ENCODE data around the gene GARIN1A. TPM values are rescaled to one million over a fixed set of nuclear protein-coding genes. Genes with fewer than 3 reads are reported as not detected.

The GARIN1A gene
- total and polyA plus RNA-seq, 2 of the 4 experiments (the other 2 are of a cell fraction): 0.18 to 1.4 TPM

DNA sequence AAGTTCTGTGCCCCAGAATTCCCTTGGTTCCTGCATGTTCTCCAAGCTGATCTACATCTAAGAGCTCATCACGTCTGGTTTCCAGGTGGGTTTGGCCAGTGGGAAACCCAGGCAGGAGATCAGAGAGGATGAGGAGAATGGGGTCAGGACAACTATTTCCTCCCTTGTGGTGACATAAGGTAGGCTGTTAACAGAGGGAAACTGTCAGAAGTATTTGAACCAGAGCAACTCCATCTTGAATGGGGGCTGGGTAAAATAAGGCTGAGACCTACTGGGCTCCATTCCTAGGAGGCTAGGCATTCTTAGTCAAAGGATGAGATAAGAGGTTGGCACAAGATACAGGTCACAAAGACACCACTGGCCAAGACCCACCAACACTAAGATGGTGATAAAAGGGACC is 19.1 kb downstream of the GARIN1A start:
- intact Hi-C loops (cut with micrococcal nuclease): no loop called here
- H3K4me2 ChIP-seq (ENCODE audit: low read depth, low read length): no peak overlapping the region
- no peak overlapping the region for H2AK5ac ChIP-seq (ENCODE audit: low read depth, low read length)
- ChIA-PET POLR2A (ENCODE audit: unreplicated experiment) (no interaction called here), CTCF (no interaction called here)
- no peak overlapping the region for H2BK120ac ChIP-seq (ENCODE audit: low read depth, low read length)
- no TSS peak for BruUV-seq (replicated peaks)
- no peaks in the 10 kb centered on the region for H4K20me1 ChIP-seq (ENCODE audit: insufficient read depth, low read length)
- no peak overlapping the region for H3K4ac ChIP-seq (ENCODE audit: low read depth, low read length)
- dilution Hi-C loops (cut with HindIII; ENCODE audit: low sequenced_read_pairs, unreplicated experiment): no loop called here
- no peak overlapping the region for H3K9ac ChIP-seq (ENCODE audit: low read depth, low read length)
- no peak overlapping the region for H3K27ac ChIP-seq (ENCODE audit: insufficient read depth, low read length)
- no peaks in the 10 kb centered on the region; the same call in 1 of the 2 replicates for H3K27me3 ChIP-seq (ENCODE audit: control insufficient read depth, insufficient read depth, low read length)
- no peak overlapping the region for H2BK5ac ChIP-seq (ENCODE audit: low read depth, low read length, poor library complexity, severe bottlenecking)
- H3K4me1 ChIP-seq (ENCODE audit: control insufficient read depth, insufficient read depth, low read length): no peaks in the 10 kb centered on the region
- no peak overlapping the region for H3K18ac ChIP-seq (ENCODE audit: low read depth, low read length)
- H3K79me1 ChIP-seq (ENCODE audit: low read depth in 1 of 2, low read length in 2 of 2): no peaks in the 10 kb centered on the region
- no peak overlapping the region for H3K56ac ChIP-seq (ENCODE audit: extremely low read depth, insufficient read depth, low read length)
- H2BK15ac ChIP-seq (ENCODE audit: low read depth, low read length): no peak overlapping the region
- no peaks in the 10 kb centered on the region for H3K36me3 ChIP-seq (ENCODE audit: control insufficient read depth, insufficient read depth, low read length)
- H4K5ac ChIP-seq (ENCODE audit: low read depth, low read length): no peak overlapping the region
- no peak for TF ChIP-seq RAD21 (IDR thresholded peaks at IDR 0.05; ENCODE audit: low read length)
- TF ChIP-seq, protein P1, sequence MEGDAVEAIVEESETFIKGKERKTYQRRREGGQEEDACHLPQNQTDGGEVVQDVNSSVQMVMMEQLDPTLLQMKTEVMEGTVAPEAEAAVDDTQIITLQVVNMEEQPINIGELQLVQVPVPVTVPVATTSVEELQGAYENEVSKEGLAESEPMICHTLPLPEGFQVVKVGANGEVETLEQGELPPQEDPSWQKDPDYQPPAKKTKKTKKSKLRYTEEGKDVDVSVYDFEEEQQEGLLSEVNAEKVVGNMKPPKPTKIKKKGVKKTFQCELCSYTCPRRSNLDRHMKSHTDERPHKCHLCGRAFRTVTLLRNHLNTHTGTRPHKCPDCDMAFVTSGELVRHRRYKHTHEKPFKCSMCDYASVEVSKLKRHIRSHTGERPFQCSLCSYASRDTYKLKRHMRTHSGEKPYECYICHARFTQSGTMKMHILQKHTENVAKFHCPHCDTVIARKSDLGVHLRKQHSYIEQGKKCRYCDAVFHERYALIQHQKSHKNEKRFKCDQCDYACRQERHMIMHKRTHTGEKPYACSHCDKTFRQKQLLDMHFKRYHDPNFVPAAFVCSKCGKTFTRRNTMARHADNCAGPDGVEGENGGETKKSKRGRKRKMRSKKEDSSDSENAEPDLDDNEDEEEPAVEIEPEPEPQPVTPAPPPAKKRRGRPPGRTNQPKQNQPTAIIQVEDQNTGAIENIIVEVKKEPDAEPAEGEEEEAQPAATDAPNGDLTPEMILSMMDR (conservative IDR thresholded peaks at IDR 0.05; ENCODE audit: low read depth, low read length): no peak
- no peak for TF ChIP-seq RFX5 (IDR thresholded peaks at IDR 0.05; ENCODE audit: low read depth, low read length)
- no peak for TF ChIP-seq MAZ (IDR thresholded peaks at IDR 0.05; ENCODE audit: borderline replicate concordance, low read depth, low read length)
- TF ChIP-seq MAFK (IDR thresholded peaks at IDR 0.05; ENCODE audit: low read depth, low read length): no peak
- no peak for TF ChIP-seq FOS (IDR thresholded peaks at IDR 0.05; ENCODE audit: low read depth, low read length)
- no peak for TF ChIP-seq SMC3 (IDR thresholded peaks at IDR 0.05; ENCODE audit: low read depth, low read length)
- no peak for TF ChIP-seq BHLHE40 (IDR thresholded peaks at IDR 0.05; ENCODE audit: low read depth, low read length)
- no peak for TF ChIP-seq CHD1 (IDR thresholded peaks at IDR 0.05; ENCODE audit: low read depth, low read length)
- TF ChIP-seq NFE2L2 (IDR thresholded peaks at IDR 0.05; ENCODE audit: low read depth, low read length): no peak
- TF ChIP-seq, protein P2, sequence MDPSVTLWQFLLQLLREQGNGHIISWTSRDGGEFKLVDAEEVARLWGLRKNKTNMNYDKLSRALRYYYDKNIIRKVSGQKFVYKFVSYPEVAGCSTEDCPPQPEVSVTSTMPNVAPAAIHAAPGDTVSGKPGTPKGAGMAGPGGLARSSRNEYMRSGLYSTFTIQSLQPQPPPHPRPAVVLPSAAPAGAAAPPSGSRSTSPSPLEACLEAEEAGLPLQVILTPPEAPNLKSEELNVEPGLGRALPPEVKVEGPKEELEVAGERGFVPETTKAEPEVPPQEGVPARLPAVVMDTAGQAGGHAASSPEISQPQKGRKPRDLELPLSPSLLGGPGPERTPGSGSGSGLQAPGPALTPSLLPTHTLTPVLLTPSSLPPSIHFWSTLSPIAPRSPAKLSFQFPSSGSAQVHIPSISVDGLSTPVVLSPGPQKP (IDR thresholded peaks at IDR 0.05; ENCODE audit: borderline replicate concordance, low read depth, low read length): no peak
- no peak for TF ChIP-seq POLR2A (IDR thresholded peaks at IDR 0.05; ENCODE audit: low read depth, low read length)
- TF ChIP-seq, protein P3, sequence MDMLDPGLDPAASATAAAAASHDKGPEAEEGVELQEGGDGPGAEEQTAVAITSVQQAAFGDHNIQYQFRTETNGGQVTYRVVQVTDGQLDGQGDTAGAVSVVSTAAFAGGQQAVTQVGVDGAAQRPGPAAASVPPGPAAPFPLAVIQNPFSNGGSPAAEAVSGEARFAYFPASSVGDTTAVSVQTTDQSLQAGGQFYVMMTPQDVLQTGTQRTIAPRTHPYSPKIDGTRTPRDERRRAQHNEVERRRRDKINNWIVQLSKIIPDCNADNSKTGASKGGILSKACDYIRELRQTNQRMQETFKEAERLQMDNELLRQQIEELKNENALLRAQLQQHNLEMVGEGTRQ (IDR thresholded peaks at IDR 0.05; ENCODE audit: low read depth, low read length): no peak
- TF ChIP-seq RCOR1 (IDR thresholded peaks at IDR 0.05; ENCODE audit: insufficient replicate concordance, low read length): no peak
- no peak for TF ChIP-seq CEBPB (IDR thresholded peaks at IDR 0.05; ENCODE audit: low read depth, low read length)
- TF ChIP-seq MXI1 (IDR thresholded peaks at IDR 0.05; ENCODE audit: borderline replicate concordance, low read depth, low read length): no peak
- H3K9me1 ChIP-seq (ENCODE audit: insufficient read depth, low read length): no peaks in the 10 kb centered on the region
- ATAC-seq (ENCODE audit: low read depth) (no peak), DNase-seq (no peak)
- no peak overlapping the region for H3K23ac ChIP-seq (ENCODE audit: low read depth, low read length)
- H3K9me3 ChIP-seq (ENCODE audit: control insufficient read depth, insufficient read depth, low read length): no peaks in the 10 kb centered on the region
- no peak overlapping the region for H2BK20ac ChIP-seq (ENCODE audit: low read depth, low read length)
- H2AK9ac ChIP-seq (replicated peaks; ENCODE audit: low read depth, low read length, poor library complexity): no peak overlapping the region
- no peak overlapping the region for H4K91ac ChIP-seq (ENCODE audit: insufficient read depth, low read depth, low read length)
- no peak overlapping the region for H3K14ac ChIP-seq (replicated peaks; ENCODE audit: low read depth, low read length)
- H2AFZ ChIP-seq (replicated peaks; ENCODE audit: low read length, poor library complexity): no peak overlapping the region
- H4K8ac ChIP-seq (ENCODE audit: low read depth in 2 of 2, low read length in 2 of 2): no peak overlapping the region
- in situ Hi-C loops (cut with MboI; ENCODE audit: low sequenced_read_pairs): no loop called here
- no peak overlapping the region for H3K4me3 ChIP-seq (ENCODE audit: insufficient read depth, low read depth, low read length)
- no CpG with 5 or more reads among the region's 1 CpG for WGBS, 2 experiments (ENCODE audit: extremely low coverage in 2 of 2, insufficient read length in 1 of 2)

All from IMR-90 (cell line).